GM12874 (cell line): ENCODE data around the gene ASTN2.

ENCODE experiments used
- CTCF ChIP-seq: IDR thresholded peaks from 2 replicates; pipeline ENCODE4 v1.5.1; 2011; ENCODE audit warnings: low read depth, mild to moderate bottlenecking, control low read depth, low read length, moderate library complexity; ENCODE audit not compliant: insufficient read depth

The ASTN2 gene

GRCh38 chr9:117430813-117431212 lies 16.0 kb upstream of the ASTN2 start:
- no peak for TF ChIP-seq CTCF

GRCh38 chr9:117427357-117427913 lies 12.6 kb upstream of the ASTN2 start:
- TF ChIP-seq CTCF: no peak

- no peak for TF ChIP-seq CTCF
These were observed 10.7 kb upstream of the ASTN2 start for GRCh38 chr9:117425566-117425965.

GRCh38 chr9:117424291-117424690 lies 9.4 kb upstream of the ASTN2 start:
- no peak for TF ChIP-seq CTCF

GRCh38 chr9:117418111-117418510 lies 3.3 kb upstream of the ASTN2 start:
- no peak for TF ChIP-seq CTCF

GRCh38 chr9:117416856-117417255 lies 2.0 kb upstream of the ASTN2 start:
- TF ChIP-seq CTCF: no peak

- TF ChIP-seq CTCF: no peak
These were observed 579 bp upstream of the ASTN2 start for GRCh38 chr9:117415358-117415914.
